HG03175 (cell line): ENCODE data around the gene COA3.

Experiments
- ATAC-seq: cut with Tn5 transposase; IDR thresholded peaks from one replicate; pipeline ENCODE4 v1.9.1; 2021; ENCODE audit warnings: mild to moderate bottlenecking, moderate library complexity; ENCODE audit not compliant: unreplicated experiment

COA3 gene

GRCh38 chr17:42818379-42818778 lies 19.9 kb upstream of the COA3 start:
- no peak for ATAC-seq

GRCh38 chr17:42817866-42818265 lies 19.4 kb upstream of the COA3 start:
- no peak for ATAC-seq

GRCh38 chr17:42814633-42815399 lies 16.3 kb upstream of the COA3 start:
- ATAC-seq = no peak

GRCh38 chr17:42809250-42809649 lies 10.7 kb upstream of the COA3 start:
- ATAC-seq = no peak

- no peak for ATAC-seq
Observed at GRCh38 chr17:42806249-42806648, 7.7 kb upstream of the COA3 start.

GRCh38 chr17:42804918-42805367 lies 6.4 kb upstream of the COA3 start:
- no peak for ATAC-seq

GRCh38 chr17:42803074-42803883 lies 4.8 kb upstream of the COA3 start:
- ATAC-seq = no peak

- no peak for ATAC-seq
Observed at GRCh38 chr17:42798011-42798382, 507 bp downstream of the COA3 start.

- ATAC-seq = no peak
Observed at GRCh38 chr17:42797067-42798007, 1.2 kb downstream of the COA3 start.

- no peak for ATAC-seq
Observed at GRCh38 chr17:42796066-42796758, 2.3 kb downstream of the COA3 start.

- ATAC-seq = no peak
Observed at GRCh38 chr17:42795465-42795864, 3.0 kb downstream of the COA3 start.

- ATAC-seq = no peak
Observed at GRCh38 chr17:42795061-42795460, 3.4 kb downstream of the COA3 start.

- ATAC-seq = no peak
Observed at GRCh38 chr17:42792545-42792944, 6.0 kb downstream of the COA3 start.

- no peak for ATAC-seq
Observed at GRCh38 chr17:42791948-42792347, 6.6 kb downstream of the COA3 start.

- no peak for ATAC-seq
Observed at GRCh38 chr17:42787266-42787665, 11.2 kb downstream of the COA3 start.

GRCh38 chr17:42784811-42785592 lies 13.5 kb downstream of the COA3 start:
- ATAC-seq = no peak

- ATAC-seq = no peak
Observed at GRCh38 chr17:42784409-42784808, 14.1 kb downstream of the COA3 start.

GRCh38 chr17:42783791-42784138 lies 14.7 kb downstream of the COA3 start:
- no peak for ATAC-seq

GRCh38 chr17:42783062-42783790 lies 15.3 kb downstream of the COA3 start:
- no peak for ATAC-seq
